HEK293 (cell line): ENCODE measurements around the gene DAAM1.

Experiments
- ZNF529 ChIP-seq: fragments of 450-650 bp; formaldehyde crosslinking; IDR thresholded peaks from 2 replicates; pipeline ENCODE4 v1.5.1; 2017; ENCODE audit warnings: missing genetic modification characterization, missing biosample characterization; ENCODE audit not compliant: insufficient replicate concordance
- TF ChIP-seq, protein P1 (sequence below): fragments of 450-650 bp; formaldehyde crosslinking; IDR thresholded peaks from 2 replicates; pipeline ENCODE4 v1.5.1; 2016; ENCODE audit warnings: missing biosample characterization, missing genetic modification characterization
- TF ChIP-seq, protein P2 (sequence below): sonication (generic); formaldehyde crosslinking; IDR thresholded peaks from 2 replicates; pipeline ENCODE4 v1.8.1; 2022; ENCODE audit warnings: mild to moderate bottlenecking, moderate library complexity, missing genetic modification reagents
- TF ChIP-seq, protein P3 (sequence below): fragments of 450-650 bp; formaldehyde crosslinking; IDR thresholded peaks from 2 replicates; pipeline ENCODE4 v1.5.1; 2016; ENCODE audit warnings: missing biosample characterization, missing genetic modification characterization
- TF ChIP-seq, protein P4 (sequence below): fragments of 450-650 bp; formaldehyde crosslinking; IDR thresholded peaks from 2 replicates; pipeline ENCODE4 v1.5.1; 2016; ENCODE audit warnings: missing biosample characterization, missing genetic modification characterization

DNA sequence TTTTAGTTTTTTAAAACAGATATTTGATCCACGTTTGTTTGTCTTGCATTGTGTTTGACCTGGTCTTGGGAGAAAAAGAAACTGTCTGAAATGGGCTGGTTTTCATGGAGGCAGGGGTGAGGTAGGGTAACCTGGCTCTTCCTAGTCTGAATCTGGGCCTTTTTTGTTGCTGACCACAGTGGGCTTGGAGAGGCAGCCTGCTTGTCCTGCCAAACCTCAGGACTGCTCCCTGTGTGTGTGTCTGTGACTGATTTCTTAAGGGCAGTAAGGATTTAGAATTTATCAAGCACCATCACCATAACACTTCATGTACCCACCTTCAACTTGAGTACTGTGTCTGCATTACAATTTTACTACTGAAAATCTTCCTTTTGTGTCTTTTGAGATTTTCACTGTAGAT is 28.5 kb downstream of the DAAM1 start:
- TF ChIP-seq, protein P1, sequence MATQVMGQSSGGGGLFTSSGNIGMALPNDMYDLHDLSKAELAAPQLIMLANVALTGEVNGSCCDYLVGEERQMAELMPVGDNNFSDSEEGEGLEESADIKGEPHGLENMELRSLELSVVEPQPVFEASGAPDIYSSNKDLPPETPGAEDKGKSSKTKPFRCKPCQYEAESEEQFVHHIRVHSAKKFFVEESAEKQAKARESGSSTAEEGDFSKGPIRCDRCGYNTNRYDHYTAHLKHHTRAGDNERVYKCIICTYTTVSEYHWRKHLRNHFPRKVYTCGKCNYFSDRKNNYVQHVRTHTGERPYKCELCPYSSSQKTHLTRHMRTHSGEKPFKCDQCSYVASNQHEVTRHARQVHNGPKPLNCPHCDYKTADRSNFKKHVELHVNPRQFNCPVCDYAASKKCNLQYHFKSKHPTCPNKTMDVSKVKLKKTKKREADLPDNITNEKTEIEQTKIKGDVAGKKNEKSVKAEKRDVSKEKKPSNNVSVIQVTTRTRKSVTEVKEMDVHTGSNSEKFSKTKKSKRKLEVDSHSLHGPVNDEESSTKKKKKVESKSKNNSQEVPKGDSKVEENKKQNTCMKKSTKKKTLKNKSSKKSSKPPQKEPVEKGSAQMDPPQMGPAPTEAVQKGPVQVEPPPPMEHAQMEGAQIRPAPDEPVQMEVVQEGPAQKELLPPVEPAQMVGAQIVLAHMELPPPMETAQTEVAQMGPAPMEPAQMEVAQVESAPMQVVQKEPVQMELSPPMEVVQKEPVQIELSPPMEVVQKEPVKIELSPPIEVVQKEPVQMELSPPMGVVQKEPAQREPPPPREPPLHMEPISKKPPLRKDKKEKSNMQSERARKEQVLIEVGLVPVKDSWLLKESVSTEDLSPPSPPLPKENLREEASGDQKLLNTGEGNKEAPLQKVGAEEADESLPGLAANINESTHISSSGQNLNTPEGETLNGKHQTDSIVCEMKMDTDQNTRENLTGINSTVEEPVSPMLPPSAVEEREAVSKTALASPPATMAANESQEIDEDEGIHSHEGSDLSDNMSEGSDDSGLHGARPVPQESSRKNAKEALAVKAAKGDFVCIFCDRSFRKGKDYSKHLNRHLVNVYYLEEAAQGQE = no peak
- TF ChIP-seq ZNF529 (tag by site-specific recombination) = no peak
- TF ChIP-seq, protein P2, sequence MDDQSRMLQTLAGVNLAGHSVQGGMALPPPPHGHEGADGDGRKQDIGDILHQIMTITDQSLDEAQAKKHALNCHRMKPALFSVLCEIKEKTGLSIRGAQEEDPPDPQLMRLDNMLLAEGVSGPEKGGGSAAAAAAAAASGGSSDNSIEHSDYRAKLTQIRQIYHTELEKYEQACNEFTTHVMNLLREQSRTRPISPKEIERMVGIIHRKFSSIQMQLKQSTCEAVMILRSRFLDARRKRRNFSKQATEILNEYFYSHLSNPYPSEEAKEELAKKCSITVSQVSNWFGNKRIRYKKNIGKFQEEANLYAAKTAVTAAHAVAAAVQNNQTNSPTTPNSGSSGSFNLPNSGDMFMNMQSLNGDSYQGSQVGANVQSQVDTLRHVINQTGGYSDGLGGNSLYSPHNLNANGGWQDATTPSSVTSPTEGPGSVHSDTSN (CRISPR knock-in tag) = no peak
- TF ChIP-seq, protein P3, sequence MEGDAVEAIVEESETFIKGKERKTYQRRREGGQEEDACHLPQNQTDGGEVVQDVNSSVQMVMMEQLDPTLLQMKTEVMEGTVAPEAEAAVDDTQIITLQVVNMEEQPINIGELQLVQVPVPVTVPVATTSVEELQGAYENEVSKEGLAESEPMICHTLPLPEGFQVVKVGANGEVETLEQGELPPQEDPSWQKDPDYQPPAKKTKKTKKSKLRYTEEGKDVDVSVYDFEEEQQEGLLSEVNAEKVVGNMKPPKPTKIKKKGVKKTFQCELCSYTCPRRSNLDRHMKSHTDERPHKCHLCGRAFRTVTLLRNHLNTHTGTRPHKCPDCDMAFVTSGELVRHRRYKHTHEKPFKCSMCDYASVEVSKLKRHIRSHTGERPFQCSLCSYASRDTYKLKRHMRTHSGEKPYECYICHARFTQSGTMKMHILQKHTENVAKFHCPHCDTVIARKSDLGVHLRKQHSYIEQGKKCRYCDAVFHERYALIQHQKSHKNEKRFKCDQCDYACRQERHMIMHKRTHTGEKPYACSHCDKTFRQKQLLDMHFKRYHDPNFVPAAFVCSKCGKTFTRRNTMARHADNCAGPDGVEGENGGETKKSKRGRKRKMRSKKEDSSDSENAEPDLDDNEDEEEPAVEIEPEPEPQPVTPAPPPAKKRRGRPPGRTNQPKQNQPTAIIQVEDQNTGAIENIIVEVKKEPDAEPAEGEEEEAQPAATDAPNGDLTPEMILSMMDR (tag by site-specific recombination) = no peak
- TF ChIP-seq, protein P4, sequence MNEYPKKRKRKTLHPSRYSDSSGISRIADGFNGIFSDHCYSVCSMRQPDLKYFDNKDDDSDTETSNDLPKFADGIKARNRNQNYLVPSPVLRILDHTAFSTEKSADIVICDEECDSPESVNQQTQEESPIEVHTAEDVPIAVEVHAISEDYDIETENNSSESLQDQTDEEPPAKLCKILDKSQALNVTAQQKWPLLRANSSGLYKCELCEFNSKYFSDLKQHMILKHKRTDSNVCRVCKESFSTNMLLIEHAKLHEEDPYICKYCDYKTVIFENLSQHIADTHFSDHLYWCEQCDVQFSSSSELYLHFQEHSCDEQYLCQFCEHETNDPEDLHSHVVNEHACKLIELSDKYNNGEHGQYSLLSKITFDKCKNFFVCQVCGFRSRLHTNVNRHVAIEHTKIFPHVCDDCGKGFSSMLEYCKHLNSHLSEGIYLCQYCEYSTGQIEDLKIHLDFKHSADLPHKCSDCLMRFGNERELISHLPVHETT = no peak
